SK-N-MC (cell line): ENCODE results near the gene MYOM3.
"Not testable (repeated sequence)": the region's sequence is repeated elsewhere in the genome, so short reads cannot be mapped to it uniquely, and the experiment has no call there.

Experiments
- DNase-seq: peaks from one replicate; pipeline ENCODE4 v3.0.0-alpha.2; 2011; ENCODE audit warnings: low read depth, low spot score
- H3K27ac ChIP-seq: fragments of 200-600 bp; sonication (generic); 2 replicates; pipeline ENCODE4 v1.5.1; 2016; ENCODE audit warnings: mixed run types
- H3K36me3 ChIP-seq: fragments of 200-600 bp; sonication (generic); 2 replicates; pipeline ENCODE4 v1.6.1; 2017; ENCODE audit warnings: antibody characterized with exemption, low read length, mixed read lengths; ENCODE audit not compliant: insufficient read depth
- H3K4me3 ChIP-seq: fragments of 200-600 bp; sonication (generic); 2 replicates; pipeline ENCODE4 v1.5.1; 2016
- H3K9ac ChIP-seq: fragments of 200-600 bp; sonication (generic); 2 replicates; pipeline ENCODE4 v1.8.0; 2017; ENCODE audit warnings: mixed run types, mixed read lengths; ENCODE audit not compliant: insufficient read length
- H3K9me3 ChIP-seq: fragments of 200-600 bp; sonication (generic); 2 replicates; pipeline ENCODE4 v1.6.1; 2017; ENCODE audit warnings: low read depth, mild to moderate bottlenecking, antibody characterized with exemption, low read length, moderate library complexity, mixed read lengths
- EZH2 ChIP-seq: fragments of 200-600 bp; sonication (generic); IDR thresholded peaks from one replicate; pipeline ENCODE4 v1.6.1; 2017; ENCODE audit warnings: antibody characterized with exemption
- FOXP2 ChIP-seq: optimal IDR thresholded peaks from 2 replicates; pipeline ENCODE3; 2011; ENCODE audit warnings: mild to moderate bottlenecking, moderate library complexity; ENCODE audit not compliant: insufficient read depth; ENCODE audit errors: extremely low read length, control extremely low read depth
- POLR2AphosphoS5 ChIP-seq: IDR thresholded peaks from 2 replicates; pipeline ENCODE4 v1.6.1; 2012; ENCODE audit warnings: mild to moderate bottlenecking, low read depth, low read length, borderline replicate concordance

MYOM3 gene

DNA sequence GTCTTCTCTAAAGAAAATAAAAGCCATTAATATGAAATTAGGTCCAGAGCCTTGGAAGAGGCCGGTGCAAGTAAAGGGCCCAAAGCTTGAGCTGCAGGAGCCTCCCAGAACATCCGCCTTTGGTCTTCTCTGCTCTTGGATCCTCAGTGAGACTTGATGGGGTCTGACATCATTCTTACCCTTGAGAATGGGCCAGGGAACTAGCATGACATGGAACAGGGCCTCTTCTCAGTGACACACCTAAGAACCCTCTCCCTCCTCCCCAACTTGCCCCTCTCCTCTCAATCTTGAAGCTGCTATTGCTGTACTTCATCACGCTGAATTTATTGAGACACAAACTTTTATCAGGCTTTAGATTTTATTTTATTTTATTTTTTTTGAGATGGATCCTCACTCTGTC, 91.5 kb downstream of the MYOM3 start:
- Histone ChIP-seq H3K9me3 (no peaks in the 10 kb centered on the region), H3K4me3 (no peak overlapping the region), H3K36me3 (no peaks in the 10 kb centered on the region), H3K9ac (no peak overlapping the region), H3K27ac (no peak overlapping the region)
- no peak for DNase-seq
- no peak for TF ChIP-seq FOXP2

- H3K9me3 ChIP-seq = no peaks in the 10 kb centered on the region
- TF ChIP-seq EZH2 = no peak
- H3K27ac ChIP-seq = no peak overlapping the region
- H3K9ac ChIP-seq = no peak overlapping the region
- DNase-seq = no peak
- no peaks in the 10 kb centered on the region for H3K36me3 ChIP-seq
- H3K4me3 ChIP-seq = no peak overlapping the region
Measured at GRCh38 chr1:24020025-24020424, 91.9 kb downstream of the MYOM3 start.

DNA sequence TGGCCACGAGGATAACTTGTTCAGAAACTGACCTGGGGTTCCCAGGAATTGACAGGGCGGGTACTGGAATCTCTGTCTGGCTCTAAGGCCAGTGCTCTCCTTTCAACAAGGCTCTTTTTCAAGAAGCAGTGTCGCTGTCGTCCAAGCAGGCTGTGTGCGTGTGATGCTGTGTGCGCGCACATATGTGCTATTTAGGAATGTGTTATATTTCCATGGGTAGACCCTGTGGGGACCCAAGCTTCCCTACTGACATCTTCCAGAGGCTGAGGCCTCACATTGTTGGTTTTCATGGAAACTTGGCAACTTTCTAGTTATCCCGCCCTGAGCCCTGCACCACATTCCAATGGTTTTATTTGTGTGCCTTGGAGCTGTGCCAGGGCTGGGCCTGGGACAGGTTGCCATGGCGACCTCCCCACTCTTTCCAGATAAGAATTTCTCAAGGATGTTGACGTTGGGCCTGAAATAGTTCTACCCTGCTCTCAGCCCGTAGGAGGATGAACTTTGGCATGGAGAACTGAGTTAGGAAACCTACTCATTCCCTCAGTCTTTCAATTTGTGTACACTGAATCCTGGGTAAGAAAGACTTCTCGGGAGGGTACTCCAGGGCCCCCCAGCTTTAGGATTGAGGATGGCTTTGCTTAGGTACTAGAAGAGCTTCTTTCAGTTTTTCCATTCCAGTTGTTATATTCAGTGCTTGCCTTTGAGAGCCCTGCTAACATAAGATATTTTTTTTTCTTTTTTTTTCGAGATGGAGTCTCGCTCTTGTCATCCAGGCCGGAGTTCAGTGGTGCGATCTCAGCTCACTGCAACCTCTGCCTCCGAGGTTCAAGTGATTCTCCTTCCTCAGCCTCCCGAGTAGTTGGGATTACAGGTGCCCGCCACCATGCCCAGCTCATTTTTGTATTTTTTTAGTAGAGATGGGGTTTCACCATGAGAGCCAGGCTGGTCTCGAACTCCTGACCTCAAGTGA, 93.0 kb downstream of the MYOM3 start:
- no peaks in the 10 kb centered on the region for H3K36me3 ChIP-seq
- peak overlapping the region; percentile 78 for H3K27ac ChIP-seq
- DNase-seq = peak; percentile 90
- H3K4me3 ChIP-seq = peak overlapping the region; percentile 47
- TF ChIP-seq FOXP2 (peak; percentile 65), EZH2 (no peak), POLR2AphosphoS5 (0 out of 2 replicates have a peak, but pooled peaks have one; percentile 34)
- no peaks in the 10 kb centered on the region for H3K9me3 ChIP-seq
- H3K9ac ChIP-seq = no peak overlapping the region

DNA sequence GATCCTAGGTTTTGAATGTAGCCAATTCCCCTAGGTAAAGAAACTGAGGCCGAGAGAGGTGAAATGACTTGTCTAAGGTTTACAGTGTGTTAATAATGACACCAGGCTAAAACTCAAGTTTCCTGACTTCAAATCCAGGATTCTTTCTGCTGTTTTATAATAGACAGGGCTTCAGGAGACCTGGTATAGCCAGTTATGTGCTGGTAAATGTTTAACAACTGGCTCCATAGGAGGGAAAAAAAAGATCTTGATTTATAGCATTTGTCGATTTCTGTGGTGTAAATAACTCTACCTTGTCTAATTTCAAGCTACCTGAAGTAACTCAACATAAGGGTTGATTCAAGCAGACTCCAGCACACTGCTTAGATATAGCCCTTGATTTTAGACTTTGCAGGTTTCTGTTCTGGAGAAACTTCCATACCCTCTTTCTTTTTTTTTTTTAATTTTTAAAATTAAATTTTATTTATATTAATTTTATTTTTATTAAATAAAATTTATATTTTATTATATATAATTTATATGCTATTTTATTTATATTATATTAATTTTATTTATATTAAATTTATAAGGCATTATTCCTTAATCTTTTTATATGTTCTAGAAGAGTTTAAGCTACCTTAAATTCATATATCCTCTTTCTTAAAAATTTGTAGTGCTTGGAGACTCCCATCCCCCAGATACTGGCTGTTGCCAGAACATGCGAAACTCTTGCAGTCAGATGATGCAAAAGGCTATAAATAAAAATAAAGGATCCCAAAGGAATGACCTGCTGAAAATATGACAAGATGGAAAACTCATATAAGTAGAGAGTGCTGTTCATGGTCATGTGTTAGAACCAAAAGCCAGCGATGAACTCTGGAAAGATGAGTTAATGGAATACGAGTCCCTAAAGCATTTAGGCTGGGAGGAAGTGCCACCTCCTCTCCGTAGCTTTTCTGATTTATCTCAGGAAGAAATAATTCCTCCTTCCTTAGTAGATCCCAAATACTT, 96.4 kb downstream of the MYOM3 start:
- H3K9ac ChIP-seq = peak overlapping the region; percentile 49

DNA sequence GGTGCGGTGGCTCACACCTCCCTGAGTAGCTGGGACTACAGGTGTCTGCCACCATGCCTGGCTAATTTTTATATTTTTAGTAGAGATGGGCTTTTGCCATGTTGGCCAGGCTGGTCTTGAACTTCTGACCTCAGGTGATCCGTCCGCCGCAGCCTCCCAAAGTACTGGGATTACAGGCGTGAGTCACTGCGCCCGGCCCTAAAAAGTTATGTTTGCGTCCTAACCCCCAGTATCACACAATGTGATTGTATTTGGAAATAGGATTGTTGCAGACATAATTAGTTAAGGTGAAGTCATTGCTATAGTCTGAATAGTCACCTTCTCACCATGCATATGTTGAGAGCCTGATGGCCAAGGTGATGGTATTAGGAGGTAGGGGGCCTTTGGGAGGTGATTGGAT, 99.1 kb downstream of the MYOM3 start:
- not testable (repeated sequence) for H3K9me3 ChIP-seq, H3K9ac ChIP-seq, DNase-seq, H3K36me3 ChIP-seq, H3K4me3 ChIP-seq, H3K27ac ChIP-seq

More for the DNA sequence above, 96.4 kb downstream of the MYOM3 start:
- peak overlapping the region; percentile 63 for H3K27ac ChIP-seq
- no peak for TF ChIP-seq FOXP2
- no peak for TF ChIP-seq EZH2
- no peak for TF ChIP-seq POLR2AphosphoS5
- no peak for DNase-seq
- H3K4me3 ChIP-seq = peak overlapping the region; percentile 30; the same call in 1 of the 2 replicates
- no peaks in the 10 kb centered on the region for H3K9me3 ChIP-seq
- H3K36me3 ChIP-seq = no peaks in the 10 kb centered on the region

- TF ChIP-seq POLR2AphosphoS5 = no peak
- TF ChIP-seq EZH2 = no peak
- TF ChIP-seq FOXP2 = no peak
- H3K36me3 ChIP-seq = no peaks in the 10 kb centered on the region
- no peak for DNase-seq
- no peak overlapping the region for H3K9ac ChIP-seq
- no peaks in the 10 kb centered on the region for H3K9me3 ChIP-seq
- no peak overlapping the region for H3K27ac ChIP-seq
- H3K4me3 ChIP-seq = no peak overlapping the region
Measured at GRCh38 chr1:24010650-24011049, 101.3 kb downstream of the MYOM3 start.

GRCh38 chr1:24009406-24009805, 102.5 kb downstream of the MYOM3 start:
- no peak for DNase-seq
- Histone ChIP-seq H3K4me3 (no peak overlapping the region), H3K36me3 (no peaks in the 10 kb centered on the region), H3K9ac (no peak overlapping the region), H3K27ac (no peak overlapping the region), H3K9me3 (no peaks in the 10 kb centered on the region)
- TF ChIP-seq EZH2 = no peak
- TF ChIP-seq FOXP2 = no peak
- no peak for TF ChIP-seq POLR2AphosphoS5

DNA sequence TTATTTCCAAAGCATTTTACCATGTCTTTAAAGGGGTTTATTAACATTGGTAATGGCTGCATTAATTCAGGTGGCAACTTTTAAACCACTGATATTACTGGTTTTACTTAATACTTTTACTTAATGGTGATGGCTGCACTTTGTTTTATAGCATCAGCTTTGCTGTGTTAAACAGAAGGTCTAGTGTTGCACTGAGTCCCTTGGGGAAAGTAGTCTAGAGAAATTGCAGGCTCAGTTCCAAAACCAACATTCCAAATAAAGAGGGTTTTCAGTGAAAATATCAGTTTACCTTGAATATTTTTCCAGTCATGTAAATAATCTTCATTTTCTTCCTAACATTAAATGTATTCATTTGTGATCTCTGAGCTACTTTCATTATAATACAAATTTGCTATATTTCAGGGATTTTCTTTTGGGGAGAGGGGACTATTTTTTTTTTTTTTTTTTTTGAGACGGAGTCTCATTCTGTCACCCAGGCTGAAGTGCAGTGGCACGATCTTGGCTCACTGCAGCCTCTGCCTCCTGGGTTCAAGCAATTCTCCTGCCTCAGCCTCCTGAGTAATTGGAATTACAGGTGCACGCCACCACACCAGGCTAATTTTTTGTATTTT, 103.3 kb downstream of the MYOM3 start:
- H3K36me3 ChIP-seq, H3K9me3 ChIP-seq, DNase-seq, H3K4me3 ChIP-seq, H3K9ac ChIP-seq: not testable (repeated sequence)
- TF ChIP-seq FOXP2 = peak; percentile 10
- H3K27ac ChIP-seq = 0 out of 2 replicates have a peak overlapping the region, but pooled peaks have one; percentile 27
